Amygdala (tissue), 56 donors: ENCODE measurements around the gene TRPM2.
"Not testable (repeated sequence)": the region's sequence is repeated elsewhere in the genome, so short reads cannot be mapped to it uniquely, and the experiment has no call there.

ENCODE experiments used
- DNase-seq, 56 donors: peaks; one replicate each; lab custom pipeline; 2025; lab: John Stamatoyannopoulos, UW

Gene TRPM2

GRCh38 chr21:44389335-44389734 lies 35.9 kb downstream of the TRPM2 start:
- DNase-seq, result no peak

- DNase-seq, result no peak
Observed at GRCh38 chr21:44390886-44391285, 37.5 kb downstream of the TRPM2 start.

GRCh38 chr21:44391345-44392091 lies 38.1 kb downstream of the TRPM2 start:
- DNase-seq, result no peak

DNA sequence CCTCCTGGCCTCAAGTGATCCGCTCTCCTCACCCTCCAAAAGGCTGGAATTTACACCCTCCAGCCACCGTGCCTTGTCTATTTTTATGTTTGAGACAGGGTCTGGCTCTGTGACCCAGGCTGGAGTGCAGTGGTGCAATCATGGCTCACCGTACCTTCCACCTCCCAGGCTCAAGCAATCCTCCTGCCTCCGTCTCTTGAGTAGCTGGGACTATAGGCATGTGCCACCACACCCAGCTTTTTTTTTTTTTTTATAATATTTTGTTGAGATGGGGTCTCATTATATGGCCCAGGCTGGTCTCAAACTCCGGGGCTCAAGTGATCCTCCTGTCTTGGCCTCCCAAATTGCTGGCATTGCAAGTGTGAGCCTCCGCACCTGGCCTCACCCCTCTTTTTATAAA lies 38.8 kb downstream of the TRPM2 start:
- no peak for DNase-seq

- DNase-seq, result no peak
Observed at GRCh38 chr21:44392916-44393315, 39.5 kb downstream of the TRPM2 start.

- DNase-seq, result no peak
Observed at GRCh38 chr21:44394733-44395132, 41.3 kb downstream of the TRPM2 start.

DNA sequence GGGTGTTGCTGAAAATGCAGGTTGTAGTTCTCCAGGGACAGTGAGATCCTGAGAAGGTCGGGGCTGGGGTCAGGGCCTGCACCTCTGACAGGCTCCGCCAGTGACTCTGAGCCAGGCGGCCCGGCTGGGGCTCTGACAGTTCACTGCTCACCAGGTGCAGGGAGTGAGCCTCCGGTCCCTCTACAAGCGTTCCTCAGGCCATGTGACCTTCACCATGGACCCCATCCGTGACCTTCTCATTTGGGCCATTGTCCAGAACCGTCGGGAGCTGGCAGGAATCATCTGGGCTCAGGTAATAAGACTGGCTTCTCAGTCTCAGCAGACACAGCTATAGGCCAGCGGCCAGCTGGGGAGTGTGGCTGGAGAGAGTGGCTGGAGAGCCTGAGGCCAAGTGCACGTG lies 41.8 kb downstream of the TRPM2 start:
- DNase-seq, result no peak

- DNase-seq, result not testable (repeated sequence)
Observed at GRCh38 chr21:44396803-44397202, 43.4 kb downstream of the TRPM2 start.

- DNase-seq, result no peak
Observed at GRCh38 chr21:44397431-44398031, 44.1 kb downstream of the TRPM2 start.

DNA sequence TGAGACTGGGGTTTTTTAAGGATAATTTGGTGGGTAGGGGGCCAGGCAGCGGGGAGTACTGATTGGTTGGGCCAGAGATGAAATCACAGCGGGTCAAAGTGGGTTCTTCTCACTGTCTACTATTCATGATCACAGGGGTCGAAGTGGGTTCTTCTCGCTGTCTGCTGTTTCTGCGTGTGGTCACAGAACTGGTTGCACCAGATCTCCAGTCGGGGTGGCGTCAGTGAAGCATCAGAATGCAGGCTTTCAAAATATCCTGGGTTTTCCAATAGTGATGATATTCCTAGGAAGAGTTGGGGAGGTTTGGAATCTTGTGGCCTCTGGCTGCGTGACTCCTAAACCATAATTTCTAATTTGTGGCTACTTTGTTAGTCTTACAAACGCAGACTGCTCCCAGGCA lies 45.1 kb downstream of the TRPM2 start:
- no peak for DNase-seq

DNA sequence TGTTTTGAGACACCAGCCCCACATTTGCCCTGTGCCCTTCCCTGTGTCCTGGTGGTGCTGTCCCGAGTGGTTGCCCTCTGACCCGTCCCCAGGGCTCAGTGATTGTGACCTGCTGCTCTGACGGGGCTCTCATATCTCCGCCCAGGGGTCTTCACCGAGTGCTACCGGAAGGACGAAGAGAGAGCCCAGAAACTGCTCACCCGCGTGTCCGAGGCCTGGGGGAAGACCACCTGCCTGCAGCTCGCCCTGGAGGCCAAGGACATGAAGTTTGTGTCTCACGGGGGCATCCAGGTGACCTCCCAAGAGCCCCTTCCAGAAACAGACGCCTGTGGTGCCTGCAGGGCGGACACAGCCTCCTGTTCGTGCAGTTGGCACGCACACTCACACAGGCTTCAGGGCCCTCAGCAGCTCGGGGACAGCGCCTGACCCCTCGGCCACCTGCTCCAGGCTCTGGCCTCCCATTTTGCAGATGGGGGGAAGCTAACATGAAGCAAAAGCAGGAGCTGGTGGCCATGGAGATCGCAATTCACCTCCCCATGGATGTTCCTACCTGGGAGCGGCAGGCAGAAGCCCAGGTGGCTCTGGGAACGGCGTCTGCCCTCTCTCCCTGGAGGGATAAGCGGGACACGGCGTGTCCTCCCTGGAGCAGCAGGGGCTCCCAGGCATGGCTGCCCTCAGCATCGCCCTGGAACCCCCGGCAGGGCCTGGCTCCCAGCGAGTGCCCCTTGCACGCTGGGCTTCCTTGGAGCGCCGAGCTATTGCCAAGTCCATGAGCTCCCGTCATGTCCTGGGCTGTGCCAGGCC lies 45.9 kb downstream of the TRPM2 start:
- no peak for DNase-seq

- DNase-seq, result no peak
Observed at GRCh38 chr21:44399955-44400790, 46.8 kb downstream of the TRPM2 start.

DNA sequence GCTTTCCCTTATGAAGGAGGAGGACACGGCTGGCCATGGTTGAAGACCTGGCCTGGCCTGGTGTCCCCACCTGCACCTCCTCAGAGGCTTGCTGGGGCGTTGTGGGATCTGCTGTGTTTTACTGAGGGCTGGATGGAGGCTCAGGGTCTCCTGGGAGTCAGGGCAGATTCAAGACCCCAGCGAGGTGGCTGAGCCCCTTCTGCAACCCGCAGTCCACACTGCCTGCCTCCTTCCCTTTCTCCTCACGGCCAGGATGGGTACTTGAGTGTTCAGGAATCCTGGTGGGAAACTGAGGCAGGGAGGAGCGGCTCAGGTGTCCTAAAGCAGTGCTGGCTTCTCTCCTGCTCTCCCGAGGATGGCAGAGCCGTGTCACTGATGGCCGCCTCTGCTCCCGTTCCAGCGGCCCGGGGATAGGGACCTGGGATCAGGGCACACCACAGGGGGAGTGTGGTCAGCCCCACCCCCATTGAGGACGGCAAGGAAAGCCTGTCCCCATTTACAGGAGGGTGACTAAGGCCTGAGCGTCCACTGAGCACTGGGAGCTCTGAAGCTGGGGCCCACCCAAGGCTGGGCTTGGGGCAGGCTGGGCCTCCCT lies 47.5 kb downstream of the TRPM2 start:
- no peak for DNase-seq

- no peak for DNase-seq
Observed at GRCh38 chr21:44401386-44402160, 48.2 kb downstream of the TRPM2 start.

DNA sequence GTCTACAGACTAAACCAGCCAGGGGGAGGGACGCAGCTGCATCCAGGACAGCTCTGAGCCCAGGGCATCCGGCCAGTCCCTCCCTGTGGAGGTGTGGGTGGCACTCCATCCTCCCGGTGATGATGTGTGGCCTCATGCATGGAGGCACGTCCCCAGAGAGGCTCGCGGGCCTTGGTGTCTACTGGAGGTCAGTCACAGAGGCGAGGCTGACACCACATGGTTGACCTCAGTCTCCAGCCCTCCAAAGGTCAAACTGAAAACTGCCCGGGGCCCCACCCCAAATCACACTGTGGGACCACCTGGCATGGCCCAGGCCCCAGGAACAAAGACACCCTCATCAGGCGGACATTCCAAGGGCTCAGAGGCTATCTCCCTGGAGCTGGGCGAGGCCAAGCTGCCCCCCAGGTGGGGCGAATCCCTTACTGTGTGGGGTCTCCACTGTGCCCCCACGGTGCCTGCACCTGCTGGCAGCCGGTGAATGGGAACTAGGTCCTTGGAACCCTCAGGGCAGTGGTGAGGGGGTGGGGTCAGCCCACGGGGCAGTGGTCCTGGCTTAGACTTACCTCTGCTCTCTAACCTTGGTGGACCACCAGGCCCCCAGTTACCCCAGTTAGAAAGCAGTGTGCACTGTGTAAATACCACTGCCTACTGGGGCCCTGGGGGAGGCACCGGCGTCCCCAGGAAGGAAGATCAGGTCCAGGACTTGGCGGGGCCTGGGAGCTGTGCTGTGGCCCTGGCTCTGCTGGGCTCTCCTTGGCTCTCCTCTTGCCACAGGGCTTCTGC lies 49.1 kb downstream of the TRPM2 start:
- DNase-seq, result no peak

GRCh38 chr21:44403106-44404020 lies 49.9 kb downstream of the TRPM2 start:
- DNase-seq, result no peak

DNA sequence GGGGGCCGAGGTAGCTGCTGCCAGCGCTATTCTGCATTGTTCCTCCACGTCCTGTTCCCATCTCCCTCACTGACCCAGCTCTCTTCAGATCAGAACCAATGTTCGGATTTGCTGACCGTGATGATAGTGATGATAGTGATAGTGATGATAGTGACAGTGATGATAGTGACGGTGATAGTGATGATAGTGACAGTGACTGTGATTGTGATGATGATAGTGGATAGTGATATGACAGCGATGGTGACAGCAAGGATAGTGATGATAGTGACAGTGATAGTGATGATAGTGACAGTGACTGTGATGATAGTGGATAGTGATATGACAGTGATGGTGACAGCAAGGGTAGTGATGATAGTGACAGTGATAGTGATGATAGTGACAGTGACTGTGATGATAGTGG lies 51.1 kb downstream of the TRPM2 start:
- DNase-seq, result not testable (repeated sequence)
